Sigmoid colon (tissue), 3 donors: Measurements from ENCODE around the gene DAP3.

Experiments
- POLR2A ChIP-seq, 2 donors: fragments of 450-650 bp; IDR thresholded peaks; one replicate each; pipeline ENCODE4 v1.6.1; 2016; ENCODE audit warnings: antibody characterized with exemption in 2 of 2, mild to moderate bottlenecking in 2 of 2, moderate library complexity in 2 of 2
- TF ChIP-seq, protein P1 (sequence below), 4 experiments: fragments of 450-650 bp in 3 of 4; fragments of 200-600 bp in 1 of 4; IDR thresholded peaks; one replicate each; pipeline ENCODE4 v1.5.1; 2016 to 2019; ENCODE audit warnings: antibody characterized with exemption in 4 of 4, mild to moderate bottlenecking in 3 of 4, moderate library complexity in 2 of 4

DNA sequence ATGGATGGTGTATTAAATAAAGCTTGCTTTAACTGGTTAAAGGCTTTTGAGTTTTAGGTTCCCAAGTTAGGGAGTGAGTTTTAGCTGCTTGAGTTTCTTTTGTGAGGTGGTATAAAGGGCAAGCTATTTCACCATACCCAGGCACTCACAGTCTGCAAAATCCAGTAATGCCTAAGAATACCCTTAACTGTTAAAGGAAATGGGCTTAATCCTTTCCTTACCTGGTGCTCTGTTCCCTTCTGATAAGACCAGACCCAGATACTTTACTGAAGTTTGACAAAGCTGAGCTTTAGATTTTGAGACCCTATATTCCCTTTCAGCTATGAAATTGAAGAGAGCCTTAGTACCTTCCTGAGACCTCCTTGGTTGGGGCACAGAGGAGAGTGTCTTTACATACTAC lies 48.5 kb upstream of the DAP3 start:
- TF ChIP-seq, protein P1, sequence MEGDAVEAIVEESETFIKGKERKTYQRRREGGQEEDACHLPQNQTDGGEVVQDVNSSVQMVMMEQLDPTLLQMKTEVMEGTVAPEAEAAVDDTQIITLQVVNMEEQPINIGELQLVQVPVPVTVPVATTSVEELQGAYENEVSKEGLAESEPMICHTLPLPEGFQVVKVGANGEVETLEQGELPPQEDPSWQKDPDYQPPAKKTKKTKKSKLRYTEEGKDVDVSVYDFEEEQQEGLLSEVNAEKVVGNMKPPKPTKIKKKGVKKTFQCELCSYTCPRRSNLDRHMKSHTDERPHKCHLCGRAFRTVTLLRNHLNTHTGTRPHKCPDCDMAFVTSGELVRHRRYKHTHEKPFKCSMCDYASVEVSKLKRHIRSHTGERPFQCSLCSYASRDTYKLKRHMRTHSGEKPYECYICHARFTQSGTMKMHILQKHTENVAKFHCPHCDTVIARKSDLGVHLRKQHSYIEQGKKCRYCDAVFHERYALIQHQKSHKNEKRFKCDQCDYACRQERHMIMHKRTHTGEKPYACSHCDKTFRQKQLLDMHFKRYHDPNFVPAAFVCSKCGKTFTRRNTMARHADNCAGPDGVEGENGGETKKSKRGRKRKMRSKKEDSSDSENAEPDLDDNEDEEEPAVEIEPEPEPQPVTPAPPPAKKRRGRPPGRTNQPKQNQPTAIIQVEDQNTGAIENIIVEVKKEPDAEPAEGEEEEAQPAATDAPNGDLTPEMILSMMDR (IDR thresholded peaks at IDR 0.05), result no peak
- TF ChIP-seq POLR2A (IDR thresholded peaks at IDR 0.05), result no peak
